Right lobe of liver (tissue), 6 donors: ENCODE data around the gene TMEM132D. TPM values are rescaled to one million over a fixed set of nuclear protein-coding genes. Genes with fewer than 3 reads are reported as not detected.
"Not testable (repeated sequence)": the region's sequence is repeated elsewhere in the genome, so short reads cannot be mapped to it uniquely, and the experiment has no call there.

Source experiments
- ATAC-seq, 4 donors: fragments of 200-7000 bp; cut with Tn5 transposase; one replicate each; pipeline ENCODE4 v1.9.1; 2020; ENCODE audit warnings: mild to moderate bottlenecking in 4 of 4, moderate library complexity in 4 of 4
- DNase-seq, 3 donors: peaks; one replicate each; pipeline ENCODE4 v3.0.0-alpha.2; 2020
- H3K27ac ChIP-seq, 3 donors: fragments of 200-600 bp; one replicate each; pipeline ENCODE4 v1.8.0; 2022
- H3K27me3 ChIP-seq, 2 donors: fragments of 200-600 bp; one replicate each; pipeline ENCODE4 v1.8.0; 2022
- H3K36me3 ChIP-seq, 4 donors: fragments of 200-600 bp; sonication (generic) in 1 of 4; one replicate each; pipeline versions ENCODE4 v1.5.1 to v1.8.0; 2017 to 2022; ENCODE audit warnings: control low read depth in 1 of 4
- H3K4me1 ChIP-seq, 4 donors: fragments of 200-600 bp; sonication (generic) in 1 of 4; one replicate each; pipeline versions ENCODE4 v1.5.1 to v1.8.0; 2017 to 2022; ENCODE audit warnings: control low read depth in 1 of 4
- H3K4me3 ChIP-seq, 3 donors: fragments of 200-600 bp; one replicate each; pipeline ENCODE4 v1.8.0; 2022
- H3K9me3 ChIP-seq, 4 donors: fragments of 200-600 bp; sonication (generic) in 1 of 4; one replicate each; pipeline versions ENCODE4 v1.5.1 to v1.8.0; 2017 to 2022; ENCODE audit warnings: control low read depth in 1 of 4
- POLR2A ChIP-seq: fragments of 450-650 bp; IDR thresholded peaks from one replicate; pipeline ENCODE4 v1.6.1; 2017; ENCODE audit warnings: antibody characterized with exemption, mild to moderate bottlenecking
- WGBS: methylation state at CpG from one replicate; pipeline ENCODE4 v1.1.6; 2018; ENCODE audit warnings: low coverage, low lambda C conversion rate; ENCODE audit not compliant: insufficient coverage; ENCODE audit errors: missing lambda C conversion rate; 5-methylcytosine and 5-hydroxymethylcytosine counted together
- intact Hi-C, 2 donors: fragments of 100-400 bp; cut with DNase I; formaldehyde crosslinking; loops; one replicate each; pipeline versions ENCODE4 v1.11.2 to v1.14.1; 2022
- total RNA-seq, 6 experiments: library from RNA; depleted of rRNA in 2 of 6; stranded (reverse); fragments of >200 nt in 2 of 6; fragmentation: NEBNext Ultra II Directional in 3 of 6; extraction: Animal tissue kit (Norgen Biotek cat#: 25700) in 3 of 6; gene quantifications; one replicate each; pipeline versions ENCODE4 v1.1.0 to v1.2.4, GENCODE V29; 2016 to 2023
- TF ChIP-seq, protein P1 (sequence below), 4 donors: fragments of 200-600 bp in 3 of 4; fragments of 450-650 bp in 1 of 4; IDR thresholded peaks; one replicate each; pipeline versions ENCODE4 v1.5.1 to v1.8.0; 2016 to 2022; ENCODE audit warnings: antibody characterized with exemption in 4 of 4, mild to moderate bottlenecking in 2 of 4
- donor health status: DM: no; HTN: yes; CAD: no.
- donor health status: DM: no; HTN: no; CAD: no.
- donor health status: DM: no; HTN: no; CAD: no.
- donor health status: DM: no; HTN: yes; CAD: no.
- donor health status: DM: no; HTN: yes; CAD: no.

Gene TMEM132D
- total RNA-seq, 6 experiments from 2014 or later: 0.10 to 0.35 (median 0.33) TPM; not detected in 3

DNA sequence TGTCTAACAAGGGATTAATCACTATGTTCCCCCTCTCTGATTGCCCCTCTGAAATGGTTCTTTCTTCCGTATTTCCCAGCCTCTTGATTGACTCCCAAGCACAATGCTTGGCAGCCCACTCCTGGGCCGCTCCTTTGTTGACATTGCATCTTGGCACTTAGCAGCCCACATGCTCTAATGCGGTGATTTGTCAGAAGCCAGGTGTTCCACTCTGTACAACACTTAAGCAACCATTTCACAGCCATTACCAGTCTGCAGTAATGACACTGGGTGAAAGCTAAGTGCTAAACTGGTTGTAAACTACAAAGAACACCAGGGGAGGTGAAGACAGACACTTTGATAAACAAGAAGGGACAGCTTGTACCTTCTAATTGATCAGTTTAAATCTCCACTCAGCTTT lies 353.5 kb downstream of the TMEM132D start:
- intact Hi-C loops: no loop called here
- H3K9me3 ChIP-seq: no peaks in the 10 kb centered on the region
- H3K27ac ChIP-seq: no peak overlapping the region
- no peak overlapping the region for H3K4me3 ChIP-seq
- ATAC-seq: no peak
- 43% methylated on average over 3 of the region's 3 CpGs for WGBS
- no peak for DNase-seq
- no peaks in the 10 kb centered on the region for H3K36me3 ChIP-seq
- H3K4me1 ChIP-seq: no peaks in the 10 kb centered on the region
- no peaks in the 10 kb centered on the region for H3K27me3 ChIP-seq
- TF ChIP-seq, protein P1, sequence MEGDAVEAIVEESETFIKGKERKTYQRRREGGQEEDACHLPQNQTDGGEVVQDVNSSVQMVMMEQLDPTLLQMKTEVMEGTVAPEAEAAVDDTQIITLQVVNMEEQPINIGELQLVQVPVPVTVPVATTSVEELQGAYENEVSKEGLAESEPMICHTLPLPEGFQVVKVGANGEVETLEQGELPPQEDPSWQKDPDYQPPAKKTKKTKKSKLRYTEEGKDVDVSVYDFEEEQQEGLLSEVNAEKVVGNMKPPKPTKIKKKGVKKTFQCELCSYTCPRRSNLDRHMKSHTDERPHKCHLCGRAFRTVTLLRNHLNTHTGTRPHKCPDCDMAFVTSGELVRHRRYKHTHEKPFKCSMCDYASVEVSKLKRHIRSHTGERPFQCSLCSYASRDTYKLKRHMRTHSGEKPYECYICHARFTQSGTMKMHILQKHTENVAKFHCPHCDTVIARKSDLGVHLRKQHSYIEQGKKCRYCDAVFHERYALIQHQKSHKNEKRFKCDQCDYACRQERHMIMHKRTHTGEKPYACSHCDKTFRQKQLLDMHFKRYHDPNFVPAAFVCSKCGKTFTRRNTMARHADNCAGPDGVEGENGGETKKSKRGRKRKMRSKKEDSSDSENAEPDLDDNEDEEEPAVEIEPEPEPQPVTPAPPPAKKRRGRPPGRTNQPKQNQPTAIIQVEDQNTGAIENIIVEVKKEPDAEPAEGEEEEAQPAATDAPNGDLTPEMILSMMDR (IDR thresholded peaks at IDR 0.05): no peak
- no peak for TF ChIP-seq POLR2A

DNA sequence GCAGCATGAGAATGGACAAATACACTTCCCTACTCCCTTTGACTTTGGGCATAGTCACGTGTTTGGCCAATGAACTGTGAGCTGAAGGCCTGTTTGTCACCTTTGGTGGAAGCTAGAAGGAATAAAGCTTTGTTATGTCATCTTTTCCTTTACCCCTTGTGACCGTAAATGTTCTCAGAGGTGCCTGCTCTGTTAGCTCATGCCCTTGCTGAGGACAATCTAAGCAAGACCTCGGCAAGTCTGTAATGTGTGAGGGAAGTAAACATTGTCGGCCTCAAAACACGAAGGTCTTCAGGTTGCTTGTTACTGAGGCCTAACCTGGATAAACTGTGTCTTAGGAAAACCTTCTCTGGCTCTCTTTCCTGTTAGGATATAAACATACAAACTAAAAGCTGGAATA lies 354.2 kb downstream of the TMEM132D start:
- H3K9me3 ChIP-seq: no peaks in the 10 kb centered on the region
- WGBS: 55% methylated on average over 5 of the region's 5 CpGs
- H3K36me3 ChIP-seq: no peaks in the 10 kb centered on the region
- no peaks in the 10 kb centered on the region for H3K4me1 ChIP-seq
- H3K4me3 ChIP-seq: no peak overlapping the region
- H3K27ac ChIP-seq: no peak overlapping the region
- H3K27me3 ChIP-seq: no peaks in the 10 kb centered on the region
- ATAC-seq (no peak), DNase-seq (no peak)
- intact Hi-C loops: no loop called here
- TF ChIP-seq, protein P1 (IDR thresholded peaks at IDR 0.05): no peak
- TF ChIP-seq POLR2A: no peak

DNA sequence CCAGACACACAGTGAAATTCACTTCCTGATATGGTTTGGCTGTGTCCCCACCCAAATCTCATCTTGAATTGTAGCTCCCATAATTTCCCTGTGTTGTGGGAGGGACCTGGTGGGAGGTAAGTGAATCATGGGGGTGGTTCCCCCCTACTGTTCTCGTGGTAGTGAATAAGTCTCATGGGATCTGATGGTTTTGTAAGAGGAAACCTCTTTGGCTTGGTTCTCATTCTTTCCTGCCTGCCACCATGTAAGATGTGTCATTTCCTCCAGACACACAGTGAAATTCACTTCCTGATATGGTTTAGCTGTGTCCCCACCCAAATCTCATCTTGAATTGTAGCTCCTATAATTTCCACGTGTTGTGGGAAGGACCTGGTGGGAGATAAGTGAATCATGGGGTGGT lies 354.8 kb downstream of the TMEM132D start:
- H3K9me3 ChIP-seq, H3K27me3 ChIP-seq, DNase-seq, H3K36me3 ChIP-seq, H3K27ac ChIP-seq, H3K4me3 ChIP-seq, ATAC-seq, intact Hi-C loops, H3K4me1 ChIP-seq: not testable (repeated sequence)
- WGBS: 10% methylated on average over 2 of the region's 2 CpGs

DNA sequence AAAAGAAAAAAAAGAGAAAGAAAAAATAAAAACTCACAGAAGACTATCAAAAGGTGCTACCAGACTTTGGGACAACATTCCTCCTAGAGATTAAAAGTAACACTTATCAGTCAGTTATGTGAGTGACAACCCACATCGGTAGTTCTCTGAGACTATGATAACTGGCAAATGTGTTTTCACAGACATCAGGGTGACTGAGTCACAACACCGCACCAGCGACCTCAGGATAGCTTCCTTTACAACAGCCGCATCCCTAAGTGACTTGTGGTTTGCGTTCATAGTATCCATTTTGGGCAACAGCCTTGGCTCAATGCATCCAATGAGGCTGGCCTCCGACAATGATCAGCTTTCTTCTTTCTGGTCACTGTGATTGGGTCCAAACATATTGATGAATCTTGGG lies 359.1 kb downstream of the TMEM132D start:
- ATAC-seq (no peak), DNase-seq (no peak)
- H3K36me3 ChIP-seq: no peaks in the 10 kb centered on the region
- no peaks in the 10 kb centered on the region for H3K9me3 ChIP-seq
- no peaks in the 10 kb centered on the region for H3K27me3 ChIP-seq
- WGBS: 49% methylated on average over 6 of the region's 6 CpGs
- no peak overlapping the region for H3K4me3 ChIP-seq
- intact Hi-C loops: no loop called here
- H3K4me1 ChIP-seq: no peaks in the 10 kb centered on the region
- TF ChIP-seq, protein P1 (IDR thresholded peaks at IDR 0.05): no peak
- no peak for TF ChIP-seq POLR2A
- no peak overlapping the region for H3K27ac ChIP-seq

DNA sequence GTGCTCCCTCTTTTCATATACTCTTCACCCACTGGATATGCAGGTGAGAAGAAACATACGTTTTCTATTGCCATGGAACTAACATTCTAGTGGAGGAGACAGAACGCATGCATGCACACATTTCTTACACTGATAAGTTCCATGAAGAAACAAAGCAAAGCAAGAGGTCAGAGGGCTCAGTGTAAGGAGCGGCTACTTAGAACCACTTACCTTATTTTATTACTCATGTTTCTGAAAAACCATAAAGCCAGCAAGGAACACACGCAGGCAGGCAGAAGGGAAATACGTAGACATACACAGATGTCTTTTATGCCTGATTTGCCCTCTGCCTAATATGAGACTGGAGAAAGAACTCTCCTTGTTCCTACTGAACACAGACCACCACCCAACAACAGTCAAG lies 362.9 kb downstream of the TMEM132D start:
- H3K9me3 ChIP-seq: no peaks in the 10 kb centered on the region
- H3K36me3 ChIP-seq: no peaks in the 10 kb centered on the region
- 64% methylated on average over 5 of the region's 5 CpGs for WGBS
- ATAC-seq (no peak), DNase-seq (no peak)
- no peak overlapping the region for H3K4me3 ChIP-seq
- intact Hi-C loops: no loop called here
- H3K27me3 ChIP-seq: no peaks in the 10 kb centered on the region
- H3K27ac ChIP-seq: no peak overlapping the region
- H3K4me1 ChIP-seq: no peaks in the 10 kb centered on the region
- no peak for TF ChIP-seq POLR2A
- TF ChIP-seq, protein P1 (IDR thresholded peaks at IDR 0.05): no peak
